C4-2B (cell line): Measurements from ENCODE around the gene GNA15.

Experiments
- H3K27ac ChIP-seq: fragments of 450-650 bp; 2 replicates; pipeline ENCODE4 v1.5.1; 2017
- ZFX ChIP-seq: fragments of 450-650 bp; IDR thresholded peaks from 2 replicates; pipeline ENCODE4 v1.6.1; 2017
- TF ChIP-seq, protein P1 (sequence below): fragments of 450-650 bp; conservative IDR thresholded peaks from 2 replicates; pipeline ENCODE4 v1.5.1; 2017; ENCODE audit warnings: mild to moderate bottlenecking

Gene GNA15

DNA sequence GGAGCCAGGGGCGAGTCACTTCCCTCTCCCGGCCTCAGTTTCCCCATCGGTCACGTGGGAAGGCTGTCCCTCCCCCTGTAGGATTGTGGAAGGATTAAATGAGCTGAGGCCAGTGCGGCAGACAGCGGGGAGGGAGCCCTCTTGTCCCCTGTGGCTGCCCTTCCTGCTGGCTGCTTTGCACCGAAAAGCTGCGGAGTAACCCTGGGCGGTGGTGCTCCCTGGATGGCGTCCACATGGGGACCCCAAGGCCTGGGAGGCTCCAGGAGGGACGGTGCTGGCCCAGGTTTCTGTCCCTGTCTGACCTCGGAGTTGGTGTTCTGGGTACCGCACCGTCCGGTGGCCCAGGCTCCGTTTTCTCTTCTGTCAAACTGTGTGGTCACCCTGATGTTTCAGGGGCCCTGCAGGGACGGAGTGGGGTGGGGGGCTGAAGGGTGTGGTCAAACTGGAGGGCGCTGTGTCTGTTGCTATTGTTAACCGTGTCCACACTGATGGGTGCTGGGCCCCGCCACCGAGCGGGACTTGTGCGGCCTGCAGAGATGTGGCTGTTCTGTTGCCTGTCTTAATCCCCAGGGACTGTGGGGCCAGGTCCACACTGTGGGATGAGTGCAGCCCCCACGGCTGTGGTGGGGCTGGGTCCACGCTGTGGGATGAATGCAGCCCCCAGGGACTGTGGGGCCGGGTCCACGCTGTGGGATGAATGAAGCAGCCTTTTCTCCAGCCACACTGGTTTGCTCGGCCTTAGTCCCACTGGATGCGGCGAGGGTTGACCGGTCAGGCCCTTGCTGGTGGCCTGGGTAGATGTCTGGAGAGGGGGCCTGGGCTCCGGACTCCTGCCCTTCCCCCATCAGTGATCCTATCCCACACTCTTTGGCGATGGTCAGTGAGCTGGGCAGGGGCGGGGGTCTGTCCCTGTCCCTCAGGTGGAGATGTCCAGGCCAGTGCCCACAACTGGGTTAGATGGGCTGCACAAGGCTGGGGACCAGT lies 34.8 kb upstream of the GNA15 start:
- H3K27ac ChIP-seq = no peak overlapping the region
- TF ChIP-seq, protein P1, sequence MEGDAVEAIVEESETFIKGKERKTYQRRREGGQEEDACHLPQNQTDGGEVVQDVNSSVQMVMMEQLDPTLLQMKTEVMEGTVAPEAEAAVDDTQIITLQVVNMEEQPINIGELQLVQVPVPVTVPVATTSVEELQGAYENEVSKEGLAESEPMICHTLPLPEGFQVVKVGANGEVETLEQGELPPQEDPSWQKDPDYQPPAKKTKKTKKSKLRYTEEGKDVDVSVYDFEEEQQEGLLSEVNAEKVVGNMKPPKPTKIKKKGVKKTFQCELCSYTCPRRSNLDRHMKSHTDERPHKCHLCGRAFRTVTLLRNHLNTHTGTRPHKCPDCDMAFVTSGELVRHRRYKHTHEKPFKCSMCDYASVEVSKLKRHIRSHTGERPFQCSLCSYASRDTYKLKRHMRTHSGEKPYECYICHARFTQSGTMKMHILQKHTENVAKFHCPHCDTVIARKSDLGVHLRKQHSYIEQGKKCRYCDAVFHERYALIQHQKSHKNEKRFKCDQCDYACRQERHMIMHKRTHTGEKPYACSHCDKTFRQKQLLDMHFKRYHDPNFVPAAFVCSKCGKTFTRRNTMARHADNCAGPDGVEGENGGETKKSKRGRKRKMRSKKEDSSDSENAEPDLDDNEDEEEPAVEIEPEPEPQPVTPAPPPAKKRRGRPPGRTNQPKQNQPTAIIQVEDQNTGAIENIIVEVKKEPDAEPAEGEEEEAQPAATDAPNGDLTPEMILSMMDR = no peak
- no peak for TF ChIP-seq ZFX

DNA sequence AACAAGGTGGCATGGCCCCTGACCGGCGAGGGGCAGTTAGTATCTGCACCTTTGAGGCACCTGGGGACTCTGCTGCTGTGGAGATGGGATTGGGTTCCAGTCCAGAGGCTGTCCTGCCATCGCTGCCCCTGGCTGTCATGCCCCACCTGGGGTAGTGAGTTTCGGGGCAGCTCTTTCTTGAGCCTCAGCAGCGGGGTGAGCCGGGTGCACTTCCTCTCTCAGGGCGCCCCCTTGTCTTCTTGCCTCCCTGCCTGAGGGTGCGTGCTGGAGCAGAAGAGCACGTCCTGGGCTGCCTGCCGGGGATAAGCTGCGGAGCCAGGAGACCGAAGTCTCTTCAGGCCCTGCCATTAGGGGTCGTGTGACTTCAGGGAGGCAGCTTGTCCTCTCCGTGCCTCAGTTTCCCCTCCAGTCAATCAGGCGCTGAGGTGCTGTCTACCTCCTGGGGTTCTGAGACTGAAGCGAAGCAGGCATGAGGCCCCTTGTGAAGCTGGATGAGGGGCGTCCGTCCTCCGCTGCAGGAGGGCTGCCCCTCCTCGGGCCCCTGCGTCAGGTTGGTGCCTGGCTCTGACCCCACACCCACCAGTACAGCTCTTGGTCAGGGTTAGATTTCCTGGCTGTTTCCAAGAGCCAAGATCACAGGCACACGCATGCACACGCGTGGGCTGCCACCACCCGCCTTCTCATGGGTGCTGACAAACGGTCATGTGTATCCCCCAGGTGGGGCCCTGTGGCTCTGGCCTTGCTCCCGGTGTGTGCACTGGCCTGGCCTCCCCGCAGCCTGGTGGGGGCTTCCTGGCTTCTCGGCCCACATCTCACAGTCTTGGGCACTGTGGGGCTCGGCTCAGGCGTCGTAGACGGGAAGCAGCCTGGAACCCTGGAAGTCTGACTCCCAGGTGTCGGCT lies 33.3 kb upstream of the GNA15 start:
- H3K27ac ChIP-seq = no peak overlapping the region; the same call in 1 of the 2 replicates
- no peak for TF ChIP-seq ZFX
- TF ChIP-seq, protein P1 = no peak

DNA sequence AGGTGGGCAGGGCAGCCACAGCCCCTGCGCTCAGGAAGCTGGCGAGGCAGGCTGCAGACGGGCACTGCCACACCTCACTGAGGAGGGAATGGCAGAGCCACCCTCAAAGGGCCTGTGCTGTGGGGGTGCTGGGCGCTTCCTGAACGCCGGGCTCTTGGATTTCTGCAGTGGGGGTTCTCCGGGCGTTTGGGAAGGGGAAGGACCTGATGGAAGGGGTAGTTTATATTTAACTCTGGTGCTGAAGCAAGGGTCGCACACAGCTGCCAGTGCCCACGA lies 31.2 kb upstream of the GNA15 start:
- TF ChIP-seq, protein P1 = no peak
- no peak for TF ChIP-seq ZFX
- no peak overlapping the region for H3K27ac ChIP-seq

DNA sequence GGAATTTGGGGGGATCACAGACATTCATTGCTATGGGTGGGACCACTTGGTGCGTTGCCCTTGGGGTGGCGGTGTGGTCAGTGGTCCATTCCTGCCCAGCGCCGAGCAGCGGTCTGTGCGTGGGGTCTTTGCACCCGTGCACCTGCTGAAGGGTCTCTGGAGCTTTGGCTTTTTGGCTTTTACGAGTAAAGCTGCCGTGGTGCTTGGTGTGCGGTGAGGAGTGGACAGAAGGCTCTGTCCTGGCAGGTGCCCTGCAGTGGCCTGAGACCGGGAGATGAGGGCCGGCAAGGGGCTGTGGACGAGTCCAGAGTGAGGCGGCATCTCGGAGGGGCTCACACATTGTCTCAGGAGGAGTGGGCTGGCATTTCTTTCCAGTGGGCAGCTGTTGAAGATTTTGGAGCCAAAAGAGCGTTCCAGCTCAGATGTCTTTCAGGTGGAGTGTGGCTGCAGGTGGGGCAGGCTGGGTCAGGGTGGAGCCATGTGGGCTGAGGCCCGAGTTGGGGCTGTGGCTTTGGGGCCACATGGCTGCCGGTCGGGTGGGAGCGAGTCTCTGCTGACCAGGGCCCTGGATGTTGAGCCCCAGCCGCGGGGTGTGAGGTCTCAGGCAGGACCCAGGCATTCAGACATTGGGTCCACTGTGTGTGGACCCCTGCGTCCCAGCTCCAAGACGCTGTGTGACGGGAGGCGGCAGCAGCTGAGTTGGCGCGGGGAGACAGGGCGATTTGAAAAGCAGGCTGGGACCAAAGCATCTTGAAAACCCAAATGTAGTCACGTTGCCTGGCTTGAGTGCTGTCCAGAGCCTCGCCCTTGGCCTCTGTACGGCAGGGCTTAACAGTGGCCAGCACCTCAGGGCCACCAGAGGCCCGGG lies 30.0 kb upstream of the GNA15 start:
- TF ChIP-seq ZFX = no peak
- TF ChIP-seq, protein P1 = no peak
- H3K27ac ChIP-seq = no peak overlapping the region

DNA sequence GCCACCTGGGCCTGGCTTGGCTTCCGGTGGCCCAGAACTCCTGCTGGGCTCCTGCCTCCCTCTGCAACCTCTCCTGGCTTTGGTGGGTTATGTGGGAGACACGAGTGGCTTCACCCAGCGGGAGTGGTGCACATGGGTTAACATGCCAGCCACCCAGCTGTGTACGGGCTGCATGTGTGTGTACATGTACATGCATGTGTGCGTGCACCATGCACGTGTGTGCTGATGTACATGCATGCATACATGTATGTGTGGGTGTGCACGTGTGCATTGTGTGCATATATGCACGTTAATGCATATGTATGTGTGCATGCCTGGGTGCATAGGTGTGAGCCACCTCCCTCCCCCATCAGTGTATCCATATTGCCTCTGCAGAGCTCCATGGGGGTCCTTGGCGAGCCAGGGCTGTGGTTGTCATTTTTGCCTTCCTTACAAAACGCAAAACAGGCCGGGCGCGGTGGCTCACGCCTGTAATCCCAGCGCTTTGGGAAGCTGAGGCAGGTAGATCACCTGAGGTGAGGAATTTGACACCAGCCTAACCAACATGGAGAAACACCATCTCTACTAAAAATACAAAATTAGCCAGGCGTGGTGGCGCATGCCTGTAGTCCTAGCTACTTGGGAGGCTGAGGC lies 29.2 kb upstream of the GNA15 start:
- TF ChIP-seq ZFX = no peak
- TF ChIP-seq, protein P1 = no peak

DNA sequence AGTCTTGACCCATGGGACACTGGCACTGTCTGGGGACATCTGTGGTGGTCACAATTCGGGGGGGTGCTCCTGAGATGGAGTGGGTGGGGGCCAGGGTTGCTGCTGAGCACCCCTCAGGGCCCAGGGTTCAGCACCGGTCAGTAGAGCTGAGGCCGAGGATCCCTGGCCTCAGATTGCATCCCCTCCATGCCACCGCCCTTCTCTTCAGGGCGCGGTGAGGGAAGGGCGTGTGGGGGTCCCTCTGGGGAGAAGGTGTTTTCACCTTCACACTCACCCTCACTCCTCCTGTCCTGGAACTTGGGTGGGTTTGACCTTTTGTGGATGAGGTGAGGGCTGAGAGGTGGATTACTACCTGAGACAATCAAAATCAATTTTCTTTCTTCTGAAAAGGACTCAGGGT lies 28.2 kb upstream of the GNA15 start:
- no peak overlapping the region for H3K27ac ChIP-seq
- TF ChIP-seq ZFX = no peak
- TF ChIP-seq, protein P1 = no peak

More for the DNA sequence above, 29.2 kb upstream of the GNA15 start:
- H3K27ac ChIP-seq = no peak overlapping the region
